HG03139 (cell line): ENCODE data around the gene CLCN7.
A peak's percentile ranks its signal among the peaks of the same experiment; 100 is the strongest.

Source experiments
- ATAC-seq: cut with Tn5 transposase; IDR thresholded peaks from one replicate; pipeline ENCODE4 v1.9.1; 2021; ENCODE audit not compliant: unreplicated experiment

Gene CLCN7

DNA sequence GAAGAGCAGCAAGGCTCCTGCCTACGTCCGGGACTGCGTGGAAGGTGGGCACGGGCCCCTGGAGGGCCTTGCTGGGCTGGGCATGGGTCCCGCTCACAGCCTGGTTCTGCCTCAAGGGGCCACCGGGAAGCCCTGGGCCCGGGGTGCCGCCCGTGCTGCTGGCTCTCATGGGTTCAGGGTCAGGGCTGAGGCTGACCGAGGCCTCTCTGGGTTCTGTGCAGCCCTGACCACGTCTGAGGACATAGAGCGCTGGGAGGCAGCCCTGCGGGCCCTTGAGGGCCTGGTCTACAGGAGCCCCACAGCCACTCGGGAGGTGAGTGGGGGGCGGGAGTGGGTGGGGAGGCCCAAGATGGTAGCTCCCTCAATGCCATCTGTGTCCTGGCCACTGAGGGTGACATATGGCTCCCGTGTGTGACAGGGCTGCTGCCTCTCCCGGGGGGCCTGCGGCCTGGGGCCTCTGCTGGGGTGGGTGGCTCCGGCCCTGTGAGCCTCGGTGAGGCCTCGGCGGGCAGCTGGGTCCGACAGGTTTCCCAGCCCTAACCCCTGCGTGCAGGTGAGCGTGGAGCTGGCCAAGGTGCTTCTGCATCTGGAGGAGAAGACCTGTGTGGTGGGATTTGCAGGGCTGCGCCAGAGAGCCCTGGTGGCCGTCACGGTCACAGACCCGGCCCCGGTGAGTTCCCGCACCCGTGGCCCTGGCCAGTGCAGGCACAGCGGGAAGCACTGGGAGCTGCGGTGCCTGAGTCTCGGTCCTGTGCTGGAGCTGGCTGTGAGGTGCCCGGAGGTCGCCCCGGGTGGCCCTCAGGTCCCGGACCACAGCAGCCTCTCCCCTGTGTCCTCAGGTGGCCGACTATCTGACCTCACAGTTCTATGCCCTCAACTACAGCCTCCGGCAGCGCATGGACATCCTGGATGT lies 27.5 kb upstream of the CLCN7 start:
- ATAC-seq = no peak

- no peak for ATAC-seq
Measured at GRCh38 chr16:1501630-1502029, 26.8 kb upstream of the CLCN7 start.

GRCh38 chr16:1500465-1501150 lies 25.8 kb upstream of the CLCN7 start:
- no peak for ATAC-seq

- no peak for ATAC-seq
Measured at GRCh38 chr16:1499756-1500464, 25.1 kb upstream of the CLCN7 start.

GRCh38 chr16:1498899-1499676 lies 24.3 kb upstream of the CLCN7 start:
- ATAC-seq = no peak

DNA sequence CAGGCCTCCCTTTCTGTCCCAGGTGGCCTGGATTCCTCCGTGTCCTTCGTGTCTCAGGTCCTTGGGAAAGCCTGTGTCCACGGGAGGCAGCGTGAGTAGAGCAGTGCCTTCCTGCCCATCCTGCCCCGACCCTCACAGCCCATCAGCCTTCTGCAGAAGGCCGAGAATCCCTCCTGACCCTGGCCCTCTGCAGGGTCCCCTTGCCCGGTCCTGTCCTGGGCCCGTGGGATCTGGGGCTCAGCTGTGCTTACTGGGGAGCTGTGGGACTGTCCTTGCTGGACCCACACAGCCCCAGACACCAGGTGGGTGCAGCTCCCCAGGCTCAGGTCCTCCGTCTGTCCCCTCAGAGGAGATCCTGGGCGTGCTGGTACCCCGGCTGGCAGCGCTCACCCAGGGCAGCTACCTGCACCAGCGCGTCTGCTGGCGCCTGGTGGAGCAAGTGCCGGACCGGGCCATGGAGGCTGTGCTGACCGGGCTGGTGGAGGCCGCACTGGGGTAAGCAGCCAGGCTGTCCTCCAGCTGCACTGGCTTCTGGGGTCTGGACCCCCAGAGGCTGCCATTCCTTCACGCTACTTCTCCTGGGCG lies 22.3 kb upstream of the CLCN7 start:
- ATAC-seq = no peak

DNA sequence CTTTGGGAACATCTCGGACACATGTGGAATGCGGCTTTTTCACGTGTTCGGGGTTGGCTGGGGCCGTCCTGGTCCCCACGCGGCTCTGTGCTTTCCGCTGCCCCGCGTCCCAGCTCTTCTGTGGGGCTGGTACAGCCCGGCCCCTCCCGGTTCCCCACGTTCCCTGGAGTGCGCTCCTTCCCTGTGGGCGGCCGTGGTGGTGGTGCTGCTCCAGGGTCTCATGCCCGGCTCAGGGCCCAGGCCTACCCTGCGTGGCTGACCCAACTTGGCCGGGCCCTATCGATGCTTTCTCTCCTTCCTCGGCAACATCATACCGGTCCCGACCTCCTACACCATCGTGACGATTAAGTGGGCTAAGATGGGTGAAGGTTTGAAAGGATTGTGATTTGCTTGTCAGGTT lies 21.6 kb upstream of the CLCN7 start:
- no peak for ATAC-seq

DNA sequence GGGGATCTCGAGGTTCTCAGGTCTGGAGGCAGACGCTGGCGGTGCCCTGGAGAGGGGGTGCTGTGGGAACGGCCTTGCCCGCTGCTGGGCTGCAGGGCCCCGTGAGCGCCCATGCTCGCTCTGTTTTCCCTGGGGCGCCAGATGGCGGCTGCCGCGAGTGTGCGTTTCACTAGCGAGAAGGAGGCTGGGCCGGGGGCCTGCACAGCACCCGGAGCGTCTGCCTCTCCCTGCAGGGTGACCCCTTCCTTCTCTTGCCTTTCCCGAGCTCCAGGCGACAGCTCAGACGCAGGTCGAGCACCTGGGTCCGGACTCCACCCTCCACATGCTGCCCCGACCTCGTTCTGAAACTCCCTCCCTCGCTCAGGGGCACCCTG lies 21.0 kb upstream of the CLCN7 start:
- no peak for ATAC-seq

- no peak for ATAC-seq
Measured at GRCh38 chr16:1495211-1495888, 20.5 kb upstream of the CLCN7 start.

DNA sequence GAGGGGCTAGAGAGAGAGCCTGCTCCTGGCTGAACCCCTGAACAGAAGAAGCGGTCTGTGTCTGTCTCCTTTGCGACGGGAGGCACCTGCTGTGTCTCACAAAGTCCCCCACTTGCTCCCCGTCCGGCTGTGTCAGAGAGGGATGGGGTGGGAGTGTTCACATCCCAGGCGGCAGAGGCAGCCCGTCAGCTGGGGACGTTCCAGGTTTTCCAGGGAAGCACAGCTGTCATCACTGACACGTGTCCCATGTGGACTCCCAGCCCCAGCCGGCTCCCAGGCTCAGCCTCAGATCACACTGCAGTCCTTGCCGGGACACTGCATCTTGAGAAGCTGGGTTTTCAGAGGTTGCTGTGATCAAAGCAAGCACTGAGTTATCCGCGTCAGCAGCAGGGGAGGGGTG lies 19.9 kb upstream of the CLCN7 start:
- ATAC-seq = no peak

DNA sequence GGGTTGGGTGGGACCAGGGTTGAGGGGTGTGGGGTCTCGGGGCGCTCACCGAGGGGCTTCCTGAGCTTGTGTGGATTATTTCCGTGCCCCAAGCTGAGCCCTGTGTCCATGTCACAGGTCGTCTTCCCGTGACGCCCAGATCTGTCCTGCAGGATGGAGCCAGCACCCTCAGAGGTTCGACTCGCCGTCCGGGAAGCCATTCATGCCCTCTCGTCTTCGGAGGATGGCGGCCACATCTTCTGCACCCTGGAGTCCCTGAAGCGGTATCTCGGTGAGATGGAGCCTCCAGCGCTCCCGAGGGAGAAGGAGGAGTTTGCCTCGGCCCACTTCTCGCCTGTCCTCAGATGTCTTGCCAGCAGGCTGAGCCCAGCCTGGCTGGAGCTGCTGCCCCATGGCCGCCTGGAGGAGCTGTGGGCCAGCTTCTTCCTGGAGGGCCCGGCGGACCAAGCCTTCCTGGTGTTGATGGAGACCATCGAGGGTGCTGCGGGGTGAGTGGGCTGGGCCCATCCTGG lies 19.4 kb upstream of the CLCN7 start:
- ATAC-seq = no peak

- ATAC-seq = no peak
Measured at GRCh38 chr16:1493746-1494094, 18.9 kb upstream of the CLCN7 start.

DNA sequence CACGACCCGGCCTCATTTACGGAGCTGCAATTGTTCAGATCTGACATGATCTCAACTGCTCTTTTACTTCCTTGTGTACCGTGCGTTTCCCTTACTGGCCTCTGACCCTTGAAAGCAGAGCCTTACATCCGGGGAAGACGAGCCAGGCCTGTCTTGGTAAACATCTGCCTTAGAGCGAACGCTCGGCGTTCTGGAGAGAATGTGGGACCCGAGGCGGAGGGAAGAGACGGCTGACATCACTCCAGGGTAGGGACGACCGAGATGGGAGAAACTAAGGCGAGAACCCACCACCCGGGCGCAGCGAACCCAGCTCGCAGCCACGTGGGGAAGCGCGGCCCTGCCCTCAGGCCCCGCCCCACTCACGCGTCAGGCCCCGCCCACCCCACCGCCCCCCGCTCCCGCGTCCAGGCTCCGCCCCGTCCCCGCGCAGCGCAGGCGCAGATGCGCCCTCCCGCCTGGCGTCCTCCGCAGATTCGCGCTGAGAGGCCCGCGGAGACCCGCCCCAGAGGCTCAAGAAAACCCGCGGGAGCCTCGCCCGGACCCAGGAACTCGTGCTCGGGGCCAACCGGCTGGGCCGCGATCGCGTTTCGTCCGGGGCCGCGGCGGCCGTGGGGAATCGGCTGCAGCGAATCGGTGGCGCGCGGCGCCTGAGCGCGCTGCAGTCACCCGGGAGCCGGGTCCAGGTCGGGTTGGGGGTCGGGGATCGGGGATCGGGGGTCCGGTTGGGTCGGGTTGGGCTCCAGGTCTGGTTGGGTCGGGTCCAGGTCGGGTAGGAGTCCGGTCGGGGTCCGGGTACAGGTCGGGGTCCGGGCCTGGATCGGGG lies 18.3 kb upstream of the CLCN7 start, which contains the start of gene TELO2:
TSS of gene TELO2 (plus strand) at position 438 of the 823 bp plus-strand sequence. CDS start 922 bp downstream, outside the sequence.
- ATAC-seq = peak; percentile 58

- ATAC-seq = no peak
Measured at GRCh38 chr16:1492082-1492922, 17.5 kb upstream of the CLCN7 start.

DNA sequence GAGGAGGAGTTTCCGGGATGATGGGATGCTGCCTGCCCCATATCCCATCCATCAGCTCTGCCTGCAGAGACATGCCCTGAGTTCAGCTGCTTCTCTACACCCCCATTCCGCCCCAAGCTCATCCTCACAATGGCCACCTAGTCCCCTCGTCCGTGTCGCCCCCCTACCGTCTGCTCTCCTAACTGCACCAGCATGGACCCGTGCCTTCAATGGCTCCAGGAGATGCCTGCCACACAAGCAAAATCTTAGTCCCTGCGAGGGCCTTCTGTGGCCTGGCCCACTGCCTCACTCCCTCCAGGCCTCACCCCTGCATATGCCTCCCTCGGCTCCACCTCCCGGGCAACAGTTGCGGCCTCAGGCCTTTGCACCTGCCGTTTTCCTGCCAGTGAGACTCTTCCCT lies 16.5 kb upstream of the CLCN7 start:
- no peak for ATAC-seq

GRCh38 chr16:1489077-1489476 lies 14.2 kb upstream of the CLCN7 start:
- no peak for ATAC-seq

DNA sequence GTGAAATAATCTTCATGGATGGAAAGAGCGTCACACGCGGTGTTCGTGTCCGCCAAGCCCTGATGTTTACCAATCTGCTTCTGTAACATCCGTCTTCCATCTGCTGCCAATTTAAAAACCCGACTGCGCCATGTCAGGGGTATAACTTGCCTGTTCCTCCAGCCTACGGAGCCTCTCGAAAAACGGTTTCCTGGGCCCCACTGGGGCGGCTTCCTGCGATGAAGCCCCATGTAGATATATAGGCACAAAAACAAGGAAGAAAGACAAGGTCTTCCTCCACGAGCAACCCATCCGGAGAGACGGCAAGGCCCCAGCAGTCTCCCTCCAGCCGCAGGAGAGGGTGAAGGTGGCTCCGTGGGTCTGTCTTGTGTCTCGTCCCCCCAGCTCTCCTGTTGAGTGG lies 13.8 kb upstream of the CLCN7 start, which contains the start of gene PTX4:
TSS of gene PTX4 (minus strand) at position 326 of the 400 bp plus-strand sequence. CDS start at position 291, 35 bp downstream.
- no peak for ATAC-seq

DNA sequence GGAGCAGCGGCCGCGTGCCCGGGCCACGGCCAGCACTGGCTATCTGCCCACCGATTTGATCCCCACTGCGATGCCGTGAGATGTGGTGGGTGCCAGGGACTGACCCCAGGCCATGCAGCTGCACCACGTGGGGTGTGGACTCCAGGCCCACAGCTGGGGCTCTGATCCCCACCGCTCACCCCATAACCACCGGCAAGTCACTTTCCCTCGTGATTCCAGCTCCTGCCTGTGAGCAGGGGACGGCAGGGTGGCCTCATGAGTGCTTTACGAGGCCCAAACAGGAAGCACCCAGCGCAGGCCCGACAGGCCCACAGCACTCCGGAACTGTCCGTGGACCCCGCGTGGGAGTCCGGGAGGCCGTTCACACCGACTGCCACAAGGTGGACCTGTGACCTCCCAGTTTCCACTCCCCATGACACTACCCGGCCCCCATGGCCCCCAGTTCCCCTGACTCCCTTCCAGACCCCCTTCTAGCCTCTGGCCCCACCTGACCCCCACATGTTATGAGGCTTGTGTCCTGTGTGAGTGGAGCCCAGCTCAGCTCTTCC lies 13.3 kb upstream of the CLCN7 start:
- ATAC-seq = no peak
